Ovary (tissue), 9 donors: Measurements from ENCODE around the gene ZNF23. TPM values are rescaled to one million over a fixed set of nuclear protein-coding genes. Genes with fewer than 3 reads are reported as not detected.

Experiments
- DNase-seq, 5 donors: peaks; one replicate each; pipeline ENCODE4 v3.0.0-alpha.2; 2019 to 2020
- H3K27ac ChIP-seq, 2 donors: fragments of 200-600 bp; one replicate each; pipeline versions ENCODE4 v1.5.1 to v1.8.0; 2019 to 2022
- H3K27me3 ChIP-seq: fragments of 200-600 bp; one replicate; pipeline ENCODE4 v1.8.0; 2022
- H3K36me3 ChIP-seq: fragments of 200-600 bp; sonication (generic); one replicate; pipeline ENCODE4 v1.5.1; 2019
- H3K4me1 ChIP-seq: one replicate; pipeline ENCODE4 v1.8.1; 2013; ENCODE audit warnings: mild to moderate bottlenecking, moderate library complexity; ENCODE audit not compliant: insufficient read depth
- H3K4me3 ChIP-seq: fragments of 200-600 bp; sonication (generic); one replicate; pipeline ENCODE4 v1.5.1; 2017
- H3K9me3 ChIP-seq, 2 donors: fragments of 200-600 bp in 1 of 2; sonication (generic) in 1 of 2; one replicate each; pipeline versions ENCODE4 v1.5.1 to v1.8.1; 2013 to 2019; ENCODE audit warnings: mild to moderate bottlenecking in 1 of 2, moderate library complexity in 1 of 2
- EP300 ChIP-seq: sonication (generic); formaldehyde crosslinking; IDR thresholded peaks from one replicate; pipeline ENCODE4 v1.6.1; 2017; ENCODE audit warnings: antibody characterized with exemption
- POLR2A ChIP-seq: fragments of 450-650 bp; IDR thresholded peaks from one replicate; pipeline ENCODE4 v1.6.1; 2017; ENCODE audit warnings: antibody characterized with exemption, mild to moderate bottlenecking, moderate library complexity
- WGBS, 3 donors: extraction: QIAGEN DNeasy Blood & Tissue Kit in 1 of 3; methylation state at CpG; one replicate each; pipeline versions ENCODE4 v1.1.5 to v1.1.7; 2013 to 2017; 5-methylcytosine and 5-hydroxymethylcytosine counted together
- intact Hi-C, 4 donors: fragments of 100-400 bp; cut with DNase I; formaldehyde crosslinking; loops; one replicate each; pipeline versions ENCODE4 v1.11.0 to v1.15.1; 2022 to 2023
- polyA plus RNA-seq, 2 donors: library from polyadenylated mRNA; stranded (reverse); fragments of 200-250 nt in 1 of 2; fragments of 350-450 nt in 1 of 2; fragmentation: Illumina TruSeq in 1 of 2; extraction: RNeasy Lipid Tissue Mini Kit (QIAGEN cat#74804) in 1 of 2; gene quantifications; one replicate each; pipeline ENCODE4 v1.2.3, GENCODE V29; 2013 to 2014
- total RNA-seq, 7 donors: library from RNA; depleted of rRNA in 2 of 7; stranded (reverse); fragments of >200 nt in 2 of 7; fragmentation: NEBNext Ultra II Directional in 3 of 7; extraction: Animal tissue kit (Norgen Biotek cat#: 25700) in 3 of 7; gene quantifications; one replicate each; pipeline versions ENCODE4 v1.1.0 to v1.2.4, GENCODE V29; 2016 to 2023
- TF ChIP-seq, protein P1 (sequence below), 3 donors: fragments of 450-650 bp in 2 of 3; fragments of 200-600 bp in 1 of 3; IDR thresholded peaks; one replicate each; pipeline versions ENCODE4 v1.5.1 to v1.8.0; 2016 to 2022; ENCODE audit warnings: antibody characterized with exemption in 3 of 3, mild to moderate bottlenecking in 1 of 3
- donor health status: DM: no; HTN: no; CAD: no; lungs with moderate emphysema.
- donor health status: DM: no; HTN: no; CAD: no.
- donor health status: Bipolar disorder and iron deficiency.
- donor health status: DM: yes; HTN: yes; CAD: no.
- donor health status: DM: no; HTN: no; CAD: no.
- donor health status: DM: yes; HTN: yes; CAD: no.

ZNF23 gene
- total and polyA plus RNA-seq, 9 donors = 5.4 to 10.8 (median 8.9) TPM

GRCh38 chr16:71460941-71461340, 1.1 kb downstream of the ZNF23 start:
- peaks cover 0 to 4% of the 10 kb centered on the region in 2 donors for H3K9me3 ChIP-seq
- intact Hi-C loops = no loop called here
- no peaks in the 10 kb centered on the region for H3K36me3 ChIP-seq
- H3K4me1 ChIP-seq = peaks cover 4% of the 10 kb centered on the region
- H3K27me3 ChIP-seq = no peaks in the 10 kb centered on the region
- H3K4me3 ChIP-seq = no peak overlapping the region
- TF ChIP-seq EP300 = no peak
- no peak for TF ChIP-seq POLR2A
- TF ChIP-seq, protein P1, sequence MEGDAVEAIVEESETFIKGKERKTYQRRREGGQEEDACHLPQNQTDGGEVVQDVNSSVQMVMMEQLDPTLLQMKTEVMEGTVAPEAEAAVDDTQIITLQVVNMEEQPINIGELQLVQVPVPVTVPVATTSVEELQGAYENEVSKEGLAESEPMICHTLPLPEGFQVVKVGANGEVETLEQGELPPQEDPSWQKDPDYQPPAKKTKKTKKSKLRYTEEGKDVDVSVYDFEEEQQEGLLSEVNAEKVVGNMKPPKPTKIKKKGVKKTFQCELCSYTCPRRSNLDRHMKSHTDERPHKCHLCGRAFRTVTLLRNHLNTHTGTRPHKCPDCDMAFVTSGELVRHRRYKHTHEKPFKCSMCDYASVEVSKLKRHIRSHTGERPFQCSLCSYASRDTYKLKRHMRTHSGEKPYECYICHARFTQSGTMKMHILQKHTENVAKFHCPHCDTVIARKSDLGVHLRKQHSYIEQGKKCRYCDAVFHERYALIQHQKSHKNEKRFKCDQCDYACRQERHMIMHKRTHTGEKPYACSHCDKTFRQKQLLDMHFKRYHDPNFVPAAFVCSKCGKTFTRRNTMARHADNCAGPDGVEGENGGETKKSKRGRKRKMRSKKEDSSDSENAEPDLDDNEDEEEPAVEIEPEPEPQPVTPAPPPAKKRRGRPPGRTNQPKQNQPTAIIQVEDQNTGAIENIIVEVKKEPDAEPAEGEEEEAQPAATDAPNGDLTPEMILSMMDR (IDR thresholded peaks at IDR 0.05) = no peak
- no peak for DNase-seq
- WGBS, 3 donors = 94 to 100% (median 98%) methylated on average over 1 of the region's 1 CpG
- no peak overlapping the region for H3K27ac ChIP-seq

DNA sequence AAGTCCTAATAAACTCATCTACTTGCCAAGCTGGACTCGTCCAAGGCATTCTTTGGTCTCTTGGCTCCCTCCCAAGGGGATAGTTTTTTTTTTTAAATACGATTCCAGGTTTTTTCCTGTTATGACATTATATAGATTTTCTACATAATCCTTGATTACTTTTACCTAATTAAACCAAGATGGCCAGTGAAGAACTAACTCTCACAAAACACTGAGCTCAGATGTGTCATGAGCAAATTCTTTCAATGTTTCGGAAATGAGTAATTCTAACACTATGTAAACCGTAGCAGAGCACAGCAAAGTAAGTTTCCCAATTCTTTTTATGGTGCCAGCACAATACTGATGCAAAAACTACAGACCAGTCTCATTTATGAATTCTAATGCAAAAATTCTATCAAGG, 1.8 kb downstream of the ZNF23 start:
- Histone ChIP-seq H3K36me3 (no peaks in the 10 kb centered on the region), H3K9me3 (peaks cover 0 to 4% of the 10 kb centered on the region in 2 donors), H3K4me3 (no peak overlapping the region), H3K27ac (no peak overlapping the region), H3K4me1 (peaks cover 4% of the 10 kb centered on the region), H3K27me3 (no peaks in the 10 kb centered on the region)
- DNase-seq = no peak
- WGBS, 3 donors = 62 to 74% (median 69%) methylated on average over 4 of the region's 4 CpGs
- intact Hi-C loops = no loop called here
- TF ChIP-seq, protein P1 (IDR thresholded peaks at IDR 0.05) = no peak
- TF ChIP-seq POLR2A (no peak), EP300 (no peak)

DNA sequence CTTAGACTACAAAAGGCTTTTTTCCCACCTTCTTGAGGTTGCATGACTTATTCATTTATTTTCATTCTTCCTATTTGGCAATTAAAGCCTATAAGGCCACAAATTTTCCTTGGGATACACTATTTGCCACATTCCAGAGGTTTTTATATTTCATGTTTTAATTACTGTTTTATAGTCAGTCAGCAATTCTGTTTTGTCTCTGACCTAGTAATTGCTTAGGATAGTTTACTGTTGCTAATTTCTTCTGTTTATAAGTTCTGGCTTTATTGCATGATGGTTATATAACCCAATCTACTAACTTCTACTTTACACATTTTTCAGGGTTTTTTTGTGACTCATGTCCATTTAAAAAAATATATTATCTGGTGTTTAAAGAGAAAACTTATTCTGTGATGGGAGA, 2.5 kb downstream of the ZNF23 start:
- Histone ChIP-seq H3K4me1 (peaks cover 4% of the 10 kb centered on the region), H3K27me3 (no peaks in the 10 kb centered on the region), H3K36me3 (no peaks in the 10 kb centered on the region), H3K9me3 (peaks cover 0 to 4% of the 10 kb centered on the region in 2 donors), H3K4me3 (no peak overlapping the region), H3K27ac (no peak overlapping the region)
- intact Hi-C loops = no loop called here
- no peak for DNase-seq
- no peak for TF ChIP-seq POLR2A
- TF ChIP-seq, protein P1 (IDR thresholded peaks at IDR 0.05) = no peak
- no peak for TF ChIP-seq EP300

DNA sequence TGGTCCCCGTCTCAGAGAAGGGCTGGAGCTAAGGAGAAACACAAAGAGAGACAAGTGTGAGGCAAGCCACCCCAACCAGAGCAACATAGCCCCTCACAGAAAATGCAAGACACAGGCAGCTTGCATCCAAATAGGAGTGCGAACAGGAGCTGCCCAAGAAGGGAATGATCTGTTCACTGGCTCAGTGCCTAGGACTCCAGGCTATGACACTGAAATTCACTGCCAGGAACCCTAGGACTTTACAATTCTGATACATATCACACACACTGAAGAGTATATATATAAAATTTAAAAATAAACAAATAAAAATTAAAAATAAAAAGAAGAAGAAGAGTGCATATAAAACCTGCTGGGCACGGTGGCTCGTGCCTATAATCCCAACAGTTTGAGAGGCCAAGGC, 5.2 kb downstream of the ZNF23 start:
- Histone ChIP-seq H3K4me1 (peaks cover 2% of the 10 kb centered on the region), H3K36me3 (no peaks in the 10 kb centered on the region), H3K27me3 (no peaks in the 10 kb centered on the region), H3K9me3 (peaks cover 0 to 26% of the 10 kb centered on the region in 2 donors), H3K27ac (no peak overlapping the region), H3K4me3 (no peak overlapping the region)
- 96% methylated on average over 4 of the region's 4 CpGs for WGBS, 3 donors
- no peak for TF ChIP-seq POLR2A
- TF ChIP-seq, protein P1 (IDR thresholded peaks at IDR 0.05) = no peak
- TF ChIP-seq EP300 = no peak
- intact Hi-C loops = no loop called here
- no peak for DNase-seq

GRCh38 chr16:71453036-71453435, 9.0 kb downstream of the ZNF23 start:
- TF ChIP-seq EP300 (no peak), POLR2A (no peak)
- TF ChIP-seq, protein P1 (IDR thresholded peaks at IDR 0.05) = no peak
- H3K27me3 ChIP-seq = no peaks in the 10 kb centered on the region
- H3K9me3 ChIP-seq = peaks cover 20 to 59% of the 10 kb centered on the region in 2 donors
- peaks cover 6% of the 10 kb centered on the region for H3K36me3 ChIP-seq
- DNase-seq = no peak
- intact Hi-C loops = no loop called here
- H3K4me1 ChIP-seq = no peaks in the 10 kb centered on the region
- H3K27ac ChIP-seq = no peak overlapping the region
- no peak overlapping the region for H3K4me3 ChIP-seq
